Stimulated activated CD4-positive, alpha-beta T cell treated with anti-CD3 and anti-CD28 coated beads, TNF-alpha, amount 100 ng/mL, for 48 hours (primary cell): ENCODE measurements around the gene CCDC91.
"Not testable (repeated sequence)": the region's sequence is repeated elsewhere in the genome, so short reads cannot be mapped to it uniquely, and the experiment has no call there.

Experiments used
- DNase-seq, 3 donors: peaks; one replicate each; pipeline ENCODE4 v3.0.0-alpha.2; 2020; ENCODE audit warnings: low read depth in 3 of 3

The CCDC91 gene

DNA sequence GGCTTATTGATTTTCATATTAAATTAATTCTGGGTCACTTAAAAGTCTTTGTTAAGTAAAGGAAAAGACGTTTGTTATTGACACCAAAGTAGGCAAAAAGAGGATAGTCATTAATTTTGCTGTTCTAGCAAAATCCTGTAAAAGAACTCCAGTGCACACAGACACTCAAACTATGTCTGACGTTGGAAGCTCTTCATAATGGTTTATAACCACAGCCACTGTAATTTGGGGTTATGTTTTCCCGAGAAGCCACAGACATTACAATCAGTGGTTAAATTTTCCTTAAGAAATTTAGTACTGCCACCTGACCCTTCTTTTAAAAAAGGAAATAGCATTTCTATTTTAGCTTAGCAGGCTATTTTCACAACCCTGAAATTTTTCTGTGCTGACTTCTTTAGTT, 267.5 kb downstream of the CCDC91 start:
- DNase-seq = no peak

DNA sequence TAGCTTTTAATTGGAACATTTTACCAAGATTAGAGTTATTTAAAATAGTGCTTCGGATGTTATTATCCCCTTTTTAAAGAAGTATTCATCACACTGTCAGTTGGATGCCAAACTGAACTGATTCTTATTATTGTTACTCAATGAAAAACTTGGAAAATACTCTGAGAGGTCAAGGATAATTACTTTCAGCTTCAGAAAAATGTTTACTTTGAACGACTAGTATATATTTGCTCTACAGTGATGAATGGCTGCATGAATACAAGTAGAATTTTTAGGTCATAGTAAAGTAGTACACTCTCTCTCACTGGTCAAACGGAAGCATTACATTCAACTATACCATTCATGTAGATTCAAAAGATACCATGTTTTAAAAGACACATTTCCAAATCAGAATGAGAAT, 269.2 kb downstream of the CCDC91 start:
- no peak for DNase-seq

- DNase-seq = no peak
Measured at GRCh38 chr12:28460420-28461130, 270.3 kb downstream of the CCDC91 start.

- DNase-seq = no peak
Measured at GRCh38 chr12:28463396-28463795, 273.1 kb downstream of the CCDC91 start.

GRCh38 chr12:28471762-28472161, 281.5 kb downstream of the CCDC91 start:
- DNase-seq = not testable (repeated sequence)

DNA sequence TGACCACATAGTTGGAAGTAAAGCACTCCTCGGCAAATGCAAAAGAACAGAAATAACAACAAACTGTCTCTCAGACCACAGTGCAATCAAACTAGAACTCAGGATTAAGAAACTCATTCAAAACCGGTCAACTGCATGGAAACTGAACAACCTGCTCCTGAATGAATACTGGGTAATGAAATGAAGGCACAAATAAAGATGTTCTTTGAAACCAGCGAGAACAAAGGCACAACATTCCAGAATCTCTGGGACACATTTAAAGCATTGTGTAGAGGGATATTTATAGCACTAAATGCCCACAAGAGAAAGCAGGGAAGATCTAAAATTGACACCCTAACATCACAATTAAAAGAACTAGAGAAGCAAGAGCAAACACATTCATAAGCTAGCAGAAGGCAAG, 285.9 kb downstream of the CCDC91 start:
- not testable (repeated sequence) for DNase-seq

DNA sequence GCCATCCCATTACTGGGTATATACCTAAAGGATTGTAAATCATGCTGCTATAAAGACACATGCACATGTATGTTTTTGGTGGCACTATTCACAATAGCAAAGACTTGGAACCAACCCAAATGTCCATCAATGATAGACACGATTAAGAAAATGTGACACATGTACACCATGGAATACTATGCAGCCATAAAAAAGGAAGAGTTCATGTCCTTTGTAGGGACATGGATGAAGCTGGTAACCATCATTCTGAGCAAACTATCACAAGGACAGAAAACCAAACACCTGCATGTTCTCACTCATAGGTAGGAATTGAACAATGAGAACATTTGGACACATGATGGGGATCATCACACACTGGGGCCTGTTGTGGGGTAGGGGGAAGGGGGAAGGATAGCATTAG, 288.8 kb downstream of the CCDC91 start:
- DNase-seq = not testable (repeated sequence)

DNA sequence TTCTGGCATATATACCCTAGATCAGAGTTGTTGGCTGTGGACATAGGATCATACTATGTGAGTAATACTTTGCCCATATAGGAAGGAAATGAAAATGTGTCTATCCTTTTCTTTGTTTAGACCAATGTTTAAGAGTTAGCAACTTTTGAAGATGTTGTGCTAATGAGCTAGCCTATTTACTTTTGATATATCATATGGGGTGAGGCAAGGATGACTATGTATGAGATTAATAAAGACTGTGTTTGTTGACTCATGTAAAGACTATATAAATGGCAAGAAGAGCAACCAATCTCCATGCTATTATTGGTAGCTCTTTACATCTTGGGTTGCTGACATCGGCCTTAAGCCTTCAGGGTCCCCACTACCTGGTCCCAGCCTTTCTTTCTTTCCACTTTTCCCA, 289.4 kb downstream of the CCDC91 start:
- DNase-seq = no peak

- no peak for DNase-seq
Measured at GRCh38 chr12:28484156-28484555, 293.9 kb downstream of the CCDC91 start.

- no peak for DNase-seq
Measured at GRCh38 chr12:28486521-28486920, 296.3 kb downstream of the CCDC91 start.

GRCh38 chr12:28489246-28489645, 299.0 kb downstream of the CCDC91 start:
- DNase-seq = no peak

GRCh38 chr12:28497889-28498411, 307.7 kb downstream of the CCDC91 start:
- no peak for DNase-seq

DNA sequence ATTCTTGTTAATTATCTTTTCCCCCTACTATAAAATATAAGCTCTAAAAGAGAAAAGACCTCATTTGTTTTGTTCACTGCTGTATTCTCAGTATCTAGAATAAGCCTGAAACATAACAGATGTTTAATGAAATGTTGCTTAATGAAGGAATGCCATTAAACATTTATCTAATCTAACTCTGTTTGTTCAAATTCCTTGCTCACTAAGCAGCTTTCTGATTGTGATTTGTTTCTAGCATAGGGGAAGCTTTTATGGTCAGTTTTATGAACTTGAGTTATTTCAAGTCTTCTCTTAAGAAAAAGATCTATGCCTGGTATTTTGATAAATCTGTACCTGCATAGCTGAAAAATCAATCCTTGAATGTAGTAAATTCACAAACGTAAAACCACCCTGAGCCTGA, 308.6 kb downstream of the CCDC91 start:
- no peak for DNase-seq

- no peak for DNase-seq
Measured at GRCh38 chr12:28500373-28501024, 310.2 kb downstream of the CCDC91 start.

DNA sequence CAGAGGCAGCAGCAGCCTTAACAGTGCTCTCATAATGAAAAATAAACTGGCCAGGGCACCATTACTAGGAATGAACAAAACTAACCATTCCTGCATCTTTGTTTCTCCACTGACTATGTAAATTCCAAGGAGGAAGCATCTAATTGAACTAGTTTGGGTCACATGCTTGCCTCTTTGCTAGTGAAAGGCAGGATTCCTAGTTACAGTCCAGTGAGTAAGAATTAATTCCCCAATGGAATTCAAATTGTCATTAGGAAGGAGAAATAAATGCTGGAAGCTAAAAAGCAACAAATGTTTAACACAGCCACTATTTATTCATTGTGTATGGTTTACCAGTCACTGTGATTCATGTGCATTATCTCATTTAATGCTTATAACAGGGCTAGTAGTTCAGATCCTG, 316.0 kb downstream of the CCDC91 start:
- no peak for DNase-seq

DNA sequence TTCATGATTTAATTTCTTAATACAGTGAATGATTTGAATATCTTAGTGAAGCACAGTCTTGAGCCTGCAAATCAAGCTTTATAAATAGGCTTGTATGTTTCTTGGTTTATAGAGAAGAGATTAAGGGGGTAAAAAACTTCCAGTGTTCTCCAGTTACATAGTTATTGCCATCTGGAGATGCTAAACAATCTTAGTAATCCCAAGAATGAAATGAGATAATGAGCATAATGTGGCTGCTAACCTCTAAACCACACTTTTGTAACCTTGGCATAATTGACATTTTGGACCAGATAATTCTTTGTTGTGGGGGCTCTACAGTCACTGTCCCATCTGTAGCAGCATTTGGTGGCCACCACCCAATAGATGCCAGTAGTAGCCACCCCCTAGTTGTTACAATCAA, 316.8 kb downstream of the CCDC91 start:
- DNase-seq = no peak

- DNase-seq = no peak
Measured at GRCh38 chr12:28507867-28508266, 317.6 kb downstream of the CCDC91 start.

GRCh38 chr12:28512406-28512805, 322.1 kb downstream of the CCDC91 start:
- DNase-seq = no peak

DNA sequence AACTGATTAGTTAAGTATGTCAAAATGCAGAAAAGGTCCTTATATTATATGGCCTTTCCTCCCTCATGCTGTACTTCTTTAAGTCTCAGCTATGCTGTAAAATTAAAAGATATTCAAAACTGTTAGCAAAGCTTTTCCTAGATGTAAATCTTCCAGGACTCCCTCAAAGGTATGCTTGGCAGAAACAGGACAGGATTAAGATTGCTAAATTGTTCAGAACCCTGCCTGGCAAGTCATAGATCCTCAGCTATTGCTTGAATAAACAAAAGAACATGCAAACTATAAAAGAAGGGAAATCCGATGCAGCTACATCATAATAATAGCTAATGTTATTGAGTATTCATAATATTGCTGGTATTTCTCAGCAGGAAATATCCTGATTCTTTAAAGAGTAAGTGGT, 322.6 kb downstream of the CCDC91 start:
- DNase-seq = no peak

DNA sequence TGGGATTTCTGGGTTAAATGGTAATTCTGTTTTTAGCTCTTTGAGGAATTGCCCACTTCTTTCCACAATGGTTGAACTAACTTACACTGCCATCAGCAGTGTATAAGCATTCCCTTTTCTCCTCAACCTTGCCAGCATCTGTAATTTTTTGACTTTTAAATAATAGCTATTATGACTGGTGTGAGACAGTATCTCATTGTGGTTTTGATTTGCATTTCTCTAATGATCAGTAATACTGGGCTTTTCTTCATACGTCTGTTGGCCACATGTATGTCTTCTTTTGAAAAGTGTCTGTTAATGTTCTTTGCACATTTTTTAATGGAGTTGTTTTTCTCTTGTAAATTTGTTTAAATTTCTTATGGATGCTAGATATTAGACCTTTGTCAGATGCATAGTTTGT, 323.7 kb downstream of the CCDC91 start:
- no peak for DNase-seq

DNA sequence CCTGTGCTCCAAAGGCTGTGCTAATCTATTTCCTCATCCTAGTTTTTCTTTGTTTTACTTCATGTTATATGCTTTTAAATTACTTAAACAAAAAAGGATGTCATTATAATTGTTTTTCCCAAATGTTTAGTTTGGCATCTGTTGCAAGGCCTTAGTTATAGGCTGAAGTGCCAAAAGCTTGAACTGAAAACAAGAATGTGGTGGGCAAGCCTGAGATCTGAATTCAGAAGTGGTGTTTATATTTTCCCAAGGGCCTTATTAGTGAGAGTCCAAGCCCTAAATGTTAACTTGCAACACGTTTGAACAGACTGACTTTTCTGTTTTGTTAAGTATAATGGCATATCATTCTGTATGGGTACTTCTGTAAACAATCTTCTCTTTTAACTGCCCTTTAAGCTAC, 326.8 kb downstream of the CCDC91 start:
- no peak for DNase-seq

DNA sequence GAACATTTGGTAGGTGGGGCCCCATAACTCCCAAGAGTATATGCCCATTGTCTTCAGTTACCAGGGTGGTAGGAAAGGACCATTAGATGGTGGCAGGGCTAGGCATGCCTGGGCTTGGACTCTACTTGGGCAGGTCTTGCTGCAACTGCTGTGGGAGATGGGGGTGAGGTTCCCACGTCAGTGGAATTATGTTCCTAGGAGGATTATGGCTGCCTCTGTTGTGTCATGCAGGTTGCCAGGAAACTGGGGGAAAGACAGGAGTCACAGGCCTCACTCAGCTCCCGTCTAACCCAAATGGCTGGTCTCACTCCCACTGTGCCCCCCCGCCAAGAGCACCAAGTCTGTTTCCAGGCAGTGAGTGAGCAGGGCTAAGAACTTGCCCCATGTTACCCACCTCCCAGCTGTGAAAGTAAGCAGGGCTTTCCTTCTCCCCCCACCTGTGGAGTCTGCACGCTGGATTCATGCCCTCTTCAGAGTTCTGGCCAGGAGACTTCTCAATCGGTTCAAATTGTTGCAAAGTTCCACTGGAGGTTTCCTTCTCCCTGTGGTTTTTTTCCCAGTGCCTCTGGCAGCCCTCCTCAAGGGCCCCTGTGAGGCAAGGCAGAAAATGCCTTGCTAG, 337.5 kb downstream of the CCDC91 start:
- DNase-seq = no peak

GRCh38 chr12:28535216-28535615, 345.0 kb downstream of the CCDC91 start:
- DNase-seq = no peak
